Mucosa of gallbladder (tissue), 1 donor: Measurements from ENCODE around the gene COL6A3. TPM values are rescaled to one million over a fixed set of nuclear protein-coding genes. Genes with fewer than 3 reads are reported as not detected.
"Not testable (repeated sequence)": the region's sequence is repeated elsewhere in the genome, so short reads cannot be mapped to it uniquely, and the experiment has no call there.

Source experiments
- DNase-seq: peaks from one replicate; pipeline ENCODE4 v3.0.0-alpha.2; 2020; ENCODE audit warnings: low spot score
- total RNA-seq: library from RNA; stranded (reverse); gene quantifications from one replicate; pipeline ENCODE4 v1.2.1, GENCODE V29; 2021
- donor health status: DM: no; HTN: no; CAD: no.

Gene COL6A3
- total RNA-seq, 1 donor from 2014 or later, result 258 TPM

GRCh38 chr2:237315170-237315828 is 98.7 kb downstream of the COL6A3 start:
- peak; percentile 91 for DNase-seq

DNA sequence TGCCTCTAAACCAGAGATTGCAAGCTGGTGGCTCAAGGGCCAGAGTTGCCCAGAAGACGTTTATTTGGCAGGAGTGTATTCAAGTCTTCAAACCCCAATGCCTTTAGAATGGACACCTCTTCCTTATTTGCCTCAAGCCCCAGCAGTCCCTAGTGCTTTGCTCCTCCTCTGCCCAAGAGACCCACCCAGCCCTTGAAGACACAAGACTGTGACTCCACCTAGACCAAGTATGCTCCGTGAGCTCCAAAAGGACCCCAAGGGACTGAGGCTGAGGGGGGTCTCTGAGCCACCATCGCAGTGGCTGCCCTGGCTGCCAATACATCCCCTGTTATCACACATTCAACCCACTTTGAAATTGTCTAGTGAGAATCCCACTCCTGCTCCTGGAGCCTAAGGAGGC is 99.3 kb downstream of the COL6A3 start:
- no peak for DNase-seq

- DNase-seq, result peak; percentile 73
Measured at GRCh38 chr2:237314198-237314597, 99.8 kb downstream of the COL6A3 start.

DNA sequence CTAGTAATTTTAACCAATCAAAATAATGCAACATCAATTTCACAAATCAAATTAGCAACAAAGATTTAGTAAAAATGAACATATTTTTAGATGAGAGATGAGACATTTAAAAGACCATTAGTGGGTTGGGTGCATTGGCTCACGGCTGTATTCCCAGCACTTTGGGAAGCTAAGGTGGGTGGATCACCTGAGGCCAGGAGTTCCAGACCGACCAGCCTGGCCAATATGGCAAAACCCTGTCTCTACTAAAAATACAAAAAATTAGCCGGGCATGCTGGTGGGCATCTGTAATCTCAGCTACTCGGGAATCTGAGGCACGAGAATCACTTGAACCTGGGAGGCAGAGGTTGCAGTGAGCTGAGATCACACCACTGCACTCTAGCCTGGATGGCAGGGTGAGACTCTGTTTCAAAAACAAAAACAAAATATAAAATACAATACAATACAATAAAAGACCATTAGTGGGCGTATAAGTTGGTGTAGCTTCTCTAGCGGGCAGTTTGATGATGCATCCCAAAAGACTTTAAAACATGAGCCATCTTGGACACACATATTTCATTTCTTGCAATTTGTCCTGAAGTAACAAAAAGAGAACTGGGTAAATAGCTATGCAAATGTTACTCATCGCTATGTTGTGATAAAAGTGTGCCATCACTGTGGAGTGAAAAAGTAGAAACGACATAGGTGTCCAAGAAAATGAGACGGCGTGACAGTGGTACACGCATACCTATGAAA is 101.8 kb downstream of the COL6A3 start:
- DNase-seq, result no peak

DNA sequence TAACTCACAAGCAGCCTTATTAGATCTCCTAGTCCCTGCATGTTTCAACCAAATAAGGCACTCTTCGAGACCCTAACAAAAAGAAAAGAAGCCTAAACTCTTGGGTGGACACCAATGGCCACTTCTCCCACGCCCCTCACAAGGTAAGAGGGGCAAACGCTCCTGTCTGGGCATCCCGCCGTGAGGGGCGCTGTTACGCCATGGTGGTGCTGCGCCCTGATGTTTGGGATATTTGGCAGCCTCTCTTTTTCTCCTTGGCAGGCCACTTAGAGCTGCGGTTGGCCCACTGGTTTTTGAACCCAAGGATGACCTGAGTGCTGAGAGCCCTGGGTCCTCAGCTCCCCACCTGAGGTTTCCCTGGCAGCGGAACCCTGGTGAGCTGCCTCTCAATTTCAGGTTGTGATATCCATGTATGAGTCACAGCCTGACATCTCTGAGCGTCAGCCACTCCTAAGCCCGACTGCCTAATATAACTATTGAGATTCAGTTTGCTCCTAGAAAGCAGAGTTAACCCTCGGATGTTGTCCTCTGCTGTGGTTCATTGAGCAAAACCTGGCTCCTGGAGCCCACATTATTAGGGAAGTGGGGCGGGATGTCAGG is 103.3 kb downstream of the COL6A3 start:
- DNase-seq, result no peak

- no peak for DNase-seq
Measured at GRCh38 chr2:237309416-237309815, 104.5 kb downstream of the COL6A3 start.

- no peak for DNase-seq
Measured at GRCh38 chr2:237309011-237309410, 105.0 kb downstream of the COL6A3 start.

DNA sequence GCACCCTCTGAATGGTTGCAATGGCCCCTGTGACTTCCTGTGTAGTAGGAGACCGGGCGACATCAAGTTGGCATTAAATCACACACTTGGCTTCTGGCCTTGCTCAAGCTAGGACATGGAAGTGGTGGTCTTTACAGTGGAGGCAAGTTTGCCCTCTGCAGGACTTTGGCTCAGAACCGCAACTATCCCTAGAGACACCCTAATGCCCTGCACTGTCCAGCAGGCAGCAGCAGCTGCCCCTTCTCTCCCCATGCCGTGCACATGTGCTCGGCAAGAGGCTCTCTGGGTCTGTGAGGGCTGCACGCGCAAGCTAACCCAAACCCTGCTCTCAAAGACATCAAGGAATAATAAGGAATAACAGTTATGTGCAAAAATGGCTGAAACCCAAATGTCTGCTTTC is 106.5 kb downstream of the COL6A3 start:
- no peak for DNase-seq

DNA sequence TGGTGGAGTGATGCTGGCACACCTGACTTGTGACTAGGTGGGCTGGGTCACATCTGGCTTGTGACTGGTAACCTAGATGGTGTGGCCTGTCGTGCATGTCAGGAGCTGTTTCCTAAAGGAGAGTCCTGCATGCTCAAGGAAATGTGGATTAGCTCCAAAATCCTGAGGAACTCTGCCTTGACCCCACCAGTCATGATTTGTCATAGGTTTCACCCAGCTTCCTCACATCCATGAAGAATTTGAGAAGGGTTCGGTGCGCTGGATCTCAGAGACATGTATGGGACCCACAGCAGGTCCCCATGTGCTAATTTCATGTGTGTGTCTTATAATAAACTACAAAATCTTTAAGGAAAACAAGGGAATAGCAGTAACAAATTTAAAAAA is 107.2 kb downstream of the COL6A3 start:
- DNase-seq, result no peak

DNA sequence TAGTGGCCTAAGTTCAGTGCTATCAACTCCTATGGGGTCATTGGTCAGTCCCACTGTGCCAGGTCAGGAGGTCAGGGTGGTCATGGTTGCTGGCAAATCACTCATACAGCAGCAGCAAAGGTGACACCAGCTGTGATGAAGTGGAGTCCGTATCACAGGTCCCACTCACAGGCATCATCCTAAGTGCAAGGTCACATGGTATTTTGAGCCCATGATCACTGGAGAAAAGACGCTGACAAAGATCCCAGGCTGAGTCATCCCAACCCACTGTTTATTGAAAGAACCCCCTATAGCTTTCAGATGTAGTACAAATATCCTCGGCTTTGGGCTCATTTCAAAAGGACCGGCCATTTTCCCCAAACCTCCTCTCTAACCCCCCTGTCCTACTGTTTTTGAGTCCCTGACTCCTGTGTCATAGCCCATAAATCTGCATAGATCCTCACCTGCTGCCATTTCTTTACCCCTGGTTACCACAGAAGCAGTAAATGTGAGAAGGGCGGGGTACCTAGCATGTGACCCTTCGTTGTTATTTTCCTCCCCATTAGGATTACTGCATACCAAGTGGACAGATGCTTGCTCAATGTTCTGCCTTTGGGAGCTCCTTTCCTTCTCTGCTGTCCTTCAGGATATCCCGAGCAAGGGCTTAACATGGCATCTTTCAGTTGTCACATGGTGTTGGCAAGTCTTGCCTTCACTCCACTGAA is 107.7 kb downstream of the COL6A3 start:
- no peak for DNase-seq

DNA sequence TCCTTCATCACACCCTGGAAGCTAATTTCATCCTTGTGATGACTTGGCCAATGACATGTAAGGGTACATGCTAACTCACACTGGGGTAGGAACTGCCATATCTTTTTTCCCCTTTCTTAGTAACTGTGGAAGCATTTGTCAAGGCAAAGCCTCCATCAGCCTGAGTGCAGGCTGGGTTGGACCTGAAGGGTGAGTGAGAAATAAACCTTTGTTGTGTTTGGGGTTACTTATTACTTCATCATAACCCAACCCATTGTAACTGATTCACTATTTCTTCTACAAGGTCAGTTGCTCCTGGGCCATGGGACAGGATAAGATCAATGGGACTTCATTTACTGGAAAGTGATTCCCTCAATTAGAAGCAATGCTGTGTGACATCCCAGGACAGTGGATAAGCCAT is 108.4 kb downstream of the COL6A3 start:
- no peak for DNase-seq

- DNase-seq, result no peak
Measured at GRCh38 chr2:237304763-237305514, 109.0 kb downstream of the COL6A3 start.

GRCh38 chr2:237303244-237303643 is 110.7 kb downstream of the COL6A3 start:
- not testable (repeated sequence) for DNase-seq

GRCh38 chr2:237301595-237301994 is 112.4 kb downstream of the COL6A3 start:
- DNase-seq, result no peak

DNA sequence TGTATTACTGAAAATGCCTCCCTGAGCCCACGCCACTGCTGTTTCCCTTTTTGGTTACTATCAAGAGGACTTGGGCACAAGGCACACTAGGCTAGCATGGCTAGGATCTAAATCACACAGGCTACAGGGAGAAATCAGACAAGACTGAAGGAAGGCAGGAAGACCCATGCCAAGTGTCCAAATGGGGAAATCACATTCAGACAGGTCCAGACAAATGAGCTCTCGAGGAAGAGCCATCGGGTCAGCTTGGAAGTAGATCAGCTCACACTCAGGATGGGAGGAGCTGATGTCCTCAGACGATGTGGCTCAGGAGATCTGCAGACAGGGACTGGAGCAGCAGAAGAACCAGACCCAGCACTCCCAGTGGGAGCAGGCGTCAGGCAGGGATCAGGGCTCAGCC is 113.2 kb downstream of the COL6A3 start:
- no peak for DNase-seq

- DNase-seq, result no peak
Measured at GRCh38 chr2:237299906-237300305, 114.1 kb downstream of the COL6A3 start.

GRCh38 chr2:237298151-237299118 is 115.5 kb downstream of the COL6A3 start:
- DNase-seq, result peak; percentile 58

DNA sequence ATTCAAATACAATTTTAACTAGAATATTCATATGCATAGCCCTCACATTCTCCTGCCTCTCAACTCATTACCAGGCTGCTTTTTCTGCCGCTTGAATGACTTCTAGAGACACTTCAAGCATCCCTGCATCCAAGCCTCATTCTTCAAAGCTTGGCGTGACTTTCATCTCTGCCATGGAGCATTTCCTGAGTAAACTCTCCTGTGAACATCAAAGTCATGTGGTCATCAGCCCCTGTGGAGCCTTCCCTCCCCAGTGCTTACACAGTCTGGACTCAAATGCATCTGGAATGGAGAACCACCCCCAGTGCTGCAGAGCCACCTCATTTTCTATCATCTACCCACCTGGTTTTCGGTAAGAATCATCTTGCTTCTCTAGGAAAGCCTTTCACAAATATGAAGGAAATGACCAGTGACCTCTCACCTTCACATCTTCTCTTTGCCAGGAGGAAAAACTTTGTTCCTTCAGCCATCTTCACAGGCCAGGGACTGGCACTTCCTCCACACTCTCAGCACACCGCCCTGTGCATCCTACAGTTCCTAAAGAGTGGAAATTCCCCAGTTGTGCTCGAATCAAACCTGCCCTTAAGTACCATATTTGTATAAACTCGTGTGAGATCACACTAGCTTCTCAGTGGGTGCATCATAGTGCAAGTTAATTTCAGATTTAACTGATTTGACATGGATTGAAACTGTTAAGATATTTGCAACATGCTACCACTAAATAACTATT is 116.4 kb downstream of the COL6A3 start:
- no peak for DNase-seq

- DNase-seq, result no peak
Measured at GRCh38 chr2:237296756-237297155, 117.2 kb downstream of the COL6A3 start.
